Choroid plexus epithelial cell (primary cell): ENCODE measurements around the gene KLHL11.

ENCODE experiments used
- DNase-seq: peaks from one replicate; pipeline ENCODE4 v3.0.0-alpha.2; 2010; ENCODE audit warnings: low read depth
- H3K4me3 ChIP-seq: 2 replicates; pipeline ENCODE4 v1.5.1; 2011; ENCODE audit warnings: low read depth, mild to moderate bottlenecking, control low read depth, low read length, moderate library complexity
- TF ChIP-seq, protein P1 (sequence below): conservative IDR thresholded peaks from 2 replicates; pipeline ENCODE4 v1.5.1; 2011; ENCODE audit warnings: low read depth, mild to moderate bottlenecking, control low read depth, inconsistent platforms, low read length, moderate library complexity

Gene KLHL11, protein sequence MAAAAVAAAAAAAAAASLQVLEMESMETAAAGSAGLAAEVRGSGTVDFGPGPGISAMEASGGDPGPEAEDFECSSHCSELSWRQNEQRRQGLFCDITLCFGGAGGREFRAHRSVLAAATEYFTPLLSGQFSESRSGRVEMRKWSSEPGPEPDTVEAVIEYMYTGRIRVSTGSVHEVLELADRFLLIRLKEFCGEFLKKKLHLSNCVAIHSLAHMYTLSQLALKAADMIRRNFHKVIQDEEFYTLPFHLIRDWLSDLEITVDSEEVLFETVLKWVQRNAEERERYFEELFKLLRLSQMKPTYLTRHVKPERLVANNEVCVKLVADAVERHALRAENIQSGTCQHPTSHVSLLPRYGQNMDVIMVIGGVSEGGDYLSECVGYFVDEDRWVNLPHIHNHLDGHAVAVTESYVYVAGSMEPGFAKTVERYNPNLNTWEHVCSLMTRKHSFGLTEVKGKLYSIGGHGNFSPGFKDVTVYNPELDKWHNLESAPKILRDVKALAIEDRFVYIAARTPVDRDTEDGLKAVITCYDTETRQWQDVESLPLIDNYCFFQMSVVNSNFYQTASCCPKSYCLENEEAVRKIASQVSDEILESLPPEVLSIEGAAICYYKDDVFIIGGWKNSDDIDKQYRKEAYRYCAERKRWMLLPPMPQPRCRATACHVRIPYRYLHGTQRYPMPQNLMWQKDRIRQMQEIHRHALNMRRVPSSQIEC

DNA sequence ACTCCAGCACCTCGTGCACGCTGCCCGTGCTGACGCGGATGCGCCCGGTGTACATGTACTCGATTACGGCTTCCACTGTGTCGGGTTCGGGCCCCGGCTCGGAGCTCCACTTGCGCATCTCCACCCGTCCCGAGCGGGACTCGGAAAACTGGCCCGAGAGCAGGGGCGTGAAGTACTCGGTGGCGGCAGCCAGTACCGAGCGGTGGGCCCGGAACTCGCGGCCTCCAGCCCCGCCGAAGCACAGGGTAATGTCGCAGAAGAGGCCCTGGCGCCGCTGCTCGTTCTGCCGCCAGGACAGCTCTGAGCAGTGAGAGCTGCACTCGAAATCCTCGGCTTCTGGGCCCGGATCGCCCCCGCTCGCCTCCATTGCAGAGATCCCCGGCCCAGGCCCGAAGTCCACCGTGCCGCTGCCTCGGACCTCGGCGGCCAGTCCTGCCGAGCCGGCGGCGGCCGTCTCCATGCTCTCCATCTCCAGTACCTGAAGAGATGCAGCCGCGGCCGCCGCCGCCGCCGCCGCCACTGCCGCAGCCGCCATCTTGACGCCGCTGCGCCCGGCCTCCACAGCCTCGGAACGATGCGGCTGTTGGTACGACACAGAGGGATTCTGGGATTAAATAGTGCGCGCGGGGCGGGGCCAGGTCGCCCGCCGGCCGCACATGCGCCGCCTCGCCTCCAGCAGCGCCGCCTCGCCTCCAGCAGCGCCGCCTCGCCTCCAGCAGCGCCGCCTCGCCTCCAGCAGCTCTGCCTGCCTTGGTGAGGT lies at the start of gene KLHL11:
KLHL11 (minus strand) TSS at position 588 of the 760 bp plus-strand sequence; CDS start at position 535, 53 bp downstream.
- TF ChIP-seq, protein P1, sequence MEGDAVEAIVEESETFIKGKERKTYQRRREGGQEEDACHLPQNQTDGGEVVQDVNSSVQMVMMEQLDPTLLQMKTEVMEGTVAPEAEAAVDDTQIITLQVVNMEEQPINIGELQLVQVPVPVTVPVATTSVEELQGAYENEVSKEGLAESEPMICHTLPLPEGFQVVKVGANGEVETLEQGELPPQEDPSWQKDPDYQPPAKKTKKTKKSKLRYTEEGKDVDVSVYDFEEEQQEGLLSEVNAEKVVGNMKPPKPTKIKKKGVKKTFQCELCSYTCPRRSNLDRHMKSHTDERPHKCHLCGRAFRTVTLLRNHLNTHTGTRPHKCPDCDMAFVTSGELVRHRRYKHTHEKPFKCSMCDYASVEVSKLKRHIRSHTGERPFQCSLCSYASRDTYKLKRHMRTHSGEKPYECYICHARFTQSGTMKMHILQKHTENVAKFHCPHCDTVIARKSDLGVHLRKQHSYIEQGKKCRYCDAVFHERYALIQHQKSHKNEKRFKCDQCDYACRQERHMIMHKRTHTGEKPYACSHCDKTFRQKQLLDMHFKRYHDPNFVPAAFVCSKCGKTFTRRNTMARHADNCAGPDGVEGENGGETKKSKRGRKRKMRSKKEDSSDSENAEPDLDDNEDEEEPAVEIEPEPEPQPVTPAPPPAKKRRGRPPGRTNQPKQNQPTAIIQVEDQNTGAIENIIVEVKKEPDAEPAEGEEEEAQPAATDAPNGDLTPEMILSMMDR = no peak
- peak within 1 kb of the TSS; percentile 93 for H3K4me3 ChIP-seq
- peak; percentile 90 for DNase-seq

DNA sequence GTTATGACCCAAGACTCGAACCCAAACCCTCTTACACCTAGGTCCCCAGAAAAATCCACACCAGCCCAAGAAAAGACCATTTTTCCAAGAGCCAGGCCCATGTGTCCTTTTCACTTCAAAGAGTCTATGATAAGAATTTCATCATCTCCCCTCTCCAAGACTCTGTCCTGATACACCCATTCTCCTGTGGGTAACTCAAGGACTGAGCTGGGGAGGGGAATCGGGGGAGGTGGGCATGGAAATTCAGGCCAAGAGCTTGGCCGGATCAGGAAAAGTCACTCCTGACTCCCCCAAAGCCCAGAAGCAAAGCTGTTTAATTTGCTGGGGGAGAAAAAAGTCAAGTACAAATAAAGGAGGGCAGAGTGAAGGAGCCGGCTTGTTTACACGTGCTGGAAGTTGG lies 49.8 kb upstream of the KLHL11 start:
- DNase-seq = no peak
- H3K4me3 ChIP-seq = no peak overlapping the region
- TF ChIP-seq, protein P1 = no peak

DNA sequence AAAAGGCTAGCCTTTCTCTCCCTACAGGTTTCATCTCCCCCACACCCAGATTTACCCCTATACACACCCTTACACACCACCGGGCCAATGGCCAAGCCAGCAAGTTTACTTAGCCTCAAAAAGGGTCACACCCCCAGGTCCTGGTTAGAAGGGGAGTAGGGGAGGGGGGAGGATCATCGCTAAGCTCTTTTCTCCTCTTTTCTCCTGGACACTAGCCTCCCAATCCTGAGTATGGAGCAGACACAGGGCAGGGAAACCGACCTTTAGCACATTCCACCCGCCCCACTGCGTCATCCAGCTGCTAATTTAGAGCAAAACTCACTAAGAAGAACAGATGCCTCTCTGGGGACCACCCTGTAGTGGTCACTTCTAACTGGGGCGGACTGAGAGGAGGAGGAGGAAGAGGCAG lies 49.1 kb upstream of the KLHL11 start:
- peak; percentile 65 for DNase-seq
- TF ChIP-seq, protein P1 = no peak
- no peak overlapping the region for H3K4me3 ChIP-seq

DNA sequence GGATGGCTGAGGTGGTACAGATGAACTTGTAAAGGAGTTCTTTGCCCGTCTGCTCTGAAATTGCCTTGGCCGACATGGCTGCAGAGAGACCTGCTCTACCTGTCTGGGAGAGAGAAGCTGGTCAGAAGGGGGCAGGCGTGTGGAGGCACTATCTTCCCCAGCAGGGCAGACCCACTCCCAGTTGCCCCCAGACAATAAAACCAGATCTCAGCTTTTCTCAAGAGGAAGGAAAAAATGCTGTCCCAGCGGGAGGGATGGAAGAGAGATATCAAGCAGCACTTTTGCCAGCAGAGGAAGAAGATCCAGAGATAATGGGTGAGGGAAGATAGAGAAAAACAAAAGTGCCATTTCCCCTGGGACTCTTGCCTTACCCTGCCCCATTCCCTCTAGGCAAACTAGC lies 48.6 kb upstream of the KLHL11 start:
- no peak overlapping the region for H3K4me3 ChIP-seq
- TF ChIP-seq, protein P1 = no peak
- no peak for DNase-seq

DNA sequence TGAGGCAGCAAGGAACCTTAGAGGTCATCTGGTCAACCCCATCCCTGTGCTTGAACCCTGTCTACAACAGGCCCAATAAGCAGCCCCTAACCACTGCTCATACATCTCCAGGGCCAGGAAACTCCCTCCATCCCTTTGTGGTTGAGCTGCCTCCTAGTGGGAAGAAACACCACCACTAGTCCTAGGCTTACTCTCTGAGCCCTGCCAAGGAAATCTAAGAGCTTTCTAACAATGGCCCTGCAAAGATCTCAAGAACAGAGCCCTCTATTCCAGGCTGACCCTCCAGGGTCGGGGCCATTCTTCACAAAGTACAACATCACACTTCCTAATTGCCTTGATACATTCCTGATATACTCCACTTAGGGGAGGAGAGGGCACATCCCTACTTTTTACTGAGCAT lies 47.7 kb upstream of the KLHL11 start:
- DNase-seq = no peak
- TF ChIP-seq, protein P1 = peak; percentile 62
- H3K4me3 ChIP-seq = no peak overlapping the region

DNA sequence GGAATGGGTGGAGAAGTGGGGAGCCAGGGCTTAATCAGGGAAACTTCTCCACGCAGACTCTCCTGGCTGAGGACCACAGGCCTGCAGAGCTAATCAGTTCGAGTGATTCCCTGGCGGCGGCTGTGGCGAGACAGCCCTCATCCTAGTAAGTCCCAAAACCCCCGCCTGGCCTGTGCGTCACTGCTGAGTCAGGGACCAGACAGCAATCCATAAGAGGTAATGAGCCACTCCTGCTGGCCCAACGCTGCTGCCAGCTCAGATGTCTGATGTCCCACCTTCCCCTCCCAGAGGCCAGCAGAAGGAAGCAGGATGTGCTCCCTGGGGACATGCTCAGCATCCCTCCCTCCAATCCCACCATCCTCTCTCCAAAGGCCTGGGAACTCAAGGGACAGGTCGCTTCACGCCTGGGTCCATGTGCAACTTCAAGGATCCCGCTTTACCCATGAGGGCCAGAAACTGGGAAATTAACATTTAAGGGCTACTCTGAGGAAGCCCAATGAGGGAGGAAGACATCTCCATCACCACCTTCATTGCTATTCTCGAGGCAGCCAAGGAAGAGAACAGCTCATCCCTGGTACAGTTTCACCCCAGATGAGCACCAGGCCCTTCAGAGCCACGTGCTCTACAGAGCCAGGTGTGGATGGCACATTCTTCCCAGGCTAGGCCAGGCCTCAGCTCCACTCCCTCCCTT lies 45.6 kb upstream of the KLHL11 start:
- peak; percentile 91 for DNase-seq
- H3K4me3 ChIP-seq = no peak overlapping the region
- TF ChIP-seq, protein P1 = no peak
